ENCODE measurements around the gene CCDC122. TPM values are rescaled to one million over a fixed set of nuclear protein-coding genes. Genes with fewer than 3 reads are reported as not detected.

Gene CCDC122
- 2.4 and 3.1 TPM in 2 replicates for total RNA-seq

- DNase-seq (ENCODE audit: low read depth in 2 of 2): peak; percentile 88 to 92
Measured at GRCh38 chr13:43878892-43879754, at the start of gene CCDC122. Gene CCDC122 (minus strand): TSS chr13:43879740. CDS start chr13:43869376, 10,364 bp downstream.

- DNase-seq (ENCODE audit: low read depth in 2 of 2): no peak
Measured at GRCh38 chr13:43924549-43925245, 45.2 kb upstream of the CCDC122 start.

DNA sequence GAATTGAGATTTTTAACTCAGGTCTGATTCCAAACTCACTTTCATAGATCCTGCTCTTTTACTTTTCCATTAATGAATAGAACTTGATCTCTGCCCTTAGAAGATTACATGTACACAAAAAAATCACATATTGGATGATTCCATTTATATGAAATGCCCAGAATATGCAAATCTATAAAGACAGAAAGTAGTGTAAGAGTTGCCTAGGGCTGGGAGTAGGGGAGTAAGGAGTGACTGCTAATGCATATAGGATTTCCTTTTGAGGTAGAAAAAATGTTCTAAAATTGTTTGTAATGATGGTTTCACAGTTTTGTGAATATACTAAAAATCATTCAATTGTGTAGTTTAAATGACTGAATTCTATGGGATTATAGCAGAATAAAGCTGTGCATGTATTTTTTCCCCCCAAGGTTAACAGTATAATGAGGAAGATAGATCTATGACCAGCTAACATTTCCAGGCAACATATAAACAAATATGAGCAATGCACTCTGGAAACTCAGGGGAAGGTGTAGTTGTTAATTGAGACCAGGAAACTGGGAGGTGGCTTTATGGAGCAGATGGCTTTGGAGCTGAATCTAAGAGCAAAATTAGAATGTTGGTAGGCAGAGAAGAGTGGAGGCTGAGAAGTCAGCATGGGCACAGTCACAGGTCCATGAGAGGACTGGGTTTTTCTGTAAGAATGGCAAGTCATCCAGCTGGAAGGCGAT lies 41.6 kb upstream of the CCDC122 start:
- no peak for DNase-seq (ENCODE audit: low read depth in 2 of 2)

DNA sequence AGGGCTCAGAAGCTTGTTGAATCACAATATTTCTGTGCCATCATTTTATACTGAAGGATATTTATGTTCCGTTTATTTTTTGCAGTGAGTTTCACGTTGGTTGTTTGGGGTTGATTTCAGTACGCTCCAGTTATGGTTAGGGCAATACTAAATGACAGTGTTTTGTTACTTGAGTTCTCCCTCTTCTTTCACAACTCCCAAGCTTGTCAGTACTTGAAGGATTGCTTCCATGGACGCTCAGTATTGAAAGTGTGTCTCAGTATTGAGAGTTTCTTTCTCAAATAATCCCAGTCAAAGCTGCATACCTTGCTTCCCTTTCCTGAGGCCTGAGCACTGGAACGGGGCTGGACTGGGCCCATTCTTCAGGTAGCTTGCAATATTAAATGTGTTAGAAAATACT lies 39.1 kb upstream of the CCDC122 start:
- no peak for DNase-seq (ENCODE audit: low read depth in 2 of 2)

GRCh38 chr13:43916828-43917227 lies 37.3 kb upstream of the CCDC122 start:
- no peak for DNase-seq (ENCODE audit: low read depth in 2 of 2)

DNA sequence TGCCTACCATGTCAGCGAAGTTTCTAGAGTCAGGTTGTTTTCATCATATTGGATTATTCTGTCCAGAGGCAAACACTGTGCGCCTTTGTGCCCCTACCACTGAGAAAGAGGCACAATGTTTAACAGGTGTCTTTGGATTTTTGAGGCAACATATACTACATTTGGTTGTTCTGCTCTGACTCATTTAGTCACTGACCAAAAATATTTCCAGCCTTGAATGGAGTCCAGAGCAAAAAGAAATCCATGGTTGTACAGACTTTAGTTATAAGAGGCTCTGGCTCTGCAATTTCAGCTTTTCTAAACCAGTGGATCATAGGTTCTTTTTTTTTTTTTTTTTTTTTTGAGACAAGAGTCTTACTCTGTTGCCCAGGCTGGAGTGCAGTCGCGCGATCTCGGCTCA lies 35.9 kb upstream of the CCDC122 start:
- DNase-seq (ENCODE audit: low read depth in 2 of 2): no peak

GRCh38 chr13:43911871-43912270 lies 32.3 kb upstream of the CCDC122 start:
- no peak for DNase-seq (ENCODE audit: low read depth in 2 of 2)

GRCh38 chr13:43911278-43911677 lies 31.7 kb upstream of the CCDC122 start:
- DNase-seq (ENCODE audit: low read depth in 2 of 2): no peak

GRCh38 chr13:43910856-43911255 lies 31.3 kb upstream of the CCDC122 start:
- no peak for DNase-seq (ENCODE audit: low read depth in 2 of 2)

DNA sequence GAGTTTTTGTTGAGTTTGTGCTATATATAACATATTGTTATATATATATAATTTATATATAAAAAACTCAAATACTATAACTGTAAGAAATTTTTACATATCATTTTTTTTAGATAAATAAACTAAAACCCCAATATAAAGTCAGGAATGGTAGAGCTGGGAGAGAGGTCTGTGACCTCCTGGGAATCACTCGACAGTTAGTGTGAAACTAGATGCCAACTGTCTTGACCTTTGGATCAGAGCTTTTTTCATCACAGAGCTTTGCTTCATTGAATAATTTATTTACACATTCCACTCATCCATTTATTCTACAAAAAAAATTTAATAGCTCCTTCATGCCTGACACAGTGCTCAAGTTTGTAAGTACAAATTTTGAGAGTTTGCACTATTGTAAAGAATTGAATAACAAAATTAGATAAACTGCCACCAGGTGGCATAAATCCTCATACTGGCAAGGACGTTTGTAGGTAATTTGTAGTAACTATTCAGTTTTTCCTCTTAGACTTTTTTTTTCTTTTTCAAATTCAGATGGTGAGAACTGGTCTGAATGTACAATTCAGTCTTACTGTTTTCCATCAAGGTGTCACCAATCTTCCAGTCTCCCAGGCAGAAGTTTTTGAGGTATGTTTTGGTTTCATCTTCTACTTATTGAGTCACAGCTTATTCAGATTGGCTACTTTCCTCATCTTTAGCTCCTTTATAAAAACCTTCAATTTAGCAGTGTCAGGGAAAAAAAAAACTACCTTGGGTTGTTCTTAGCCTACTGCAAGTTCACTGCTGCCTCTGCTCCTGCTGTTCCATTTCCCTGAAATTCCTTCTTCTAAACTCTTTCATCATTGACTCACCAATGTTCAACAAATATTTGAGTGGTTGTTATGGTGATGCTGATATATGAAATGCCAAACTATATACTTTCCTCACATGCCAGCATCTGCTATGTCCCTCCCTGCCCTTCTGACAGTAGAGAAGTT lies 28.9 kb upstream of the CCDC122 start:
- DNase-seq (ENCODE audit: low read depth in 2 of 2): peak; percentile 64 to 69

GRCh38 chr13:43905435-43906031 lies 26.0 kb upstream of the CCDC122 start:
- DNase-seq (ENCODE audit: low read depth in 2 of 2): peak; percentile 72 to 79

GRCh38 chr13:43895940-43896339 lies 16.4 kb upstream of the CCDC122 start:
- DNase-seq (ENCODE audit: low read depth in 2 of 2): no peak

GRCh38 chr13:43894438-43894837 lies 14.9 kb upstream of the CCDC122 start:
- no peak for DNase-seq (ENCODE audit: low read depth in 2 of 2)

- no peak for DNase-seq (ENCODE audit: low read depth in 2 of 2)
Measured at GRCh38 chr13:43884222-43884621, 4.7 kb upstream of the CCDC122 start.

DNA sequence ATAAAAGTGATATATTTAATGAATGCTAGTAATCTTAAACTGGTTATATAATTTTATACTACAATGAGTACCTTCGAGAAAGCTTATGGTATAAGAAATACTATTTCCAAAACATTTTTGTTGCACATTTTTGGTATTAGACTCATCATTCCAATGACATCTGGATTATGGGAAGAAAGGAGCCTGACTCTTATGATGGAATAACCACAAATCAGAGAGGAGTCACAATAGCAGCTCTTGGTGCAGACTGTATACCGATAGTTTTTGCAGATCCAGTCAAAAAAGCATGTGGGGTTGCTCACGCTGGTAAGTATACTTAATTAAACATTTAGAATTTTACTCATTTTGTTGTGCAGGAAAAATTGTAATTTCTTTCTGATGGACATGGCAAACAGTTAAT lies 4.1 kb upstream of the CCDC122 start:
- no peak for DNase-seq (ENCODE audit: low read depth in 2 of 2)

DNA sequence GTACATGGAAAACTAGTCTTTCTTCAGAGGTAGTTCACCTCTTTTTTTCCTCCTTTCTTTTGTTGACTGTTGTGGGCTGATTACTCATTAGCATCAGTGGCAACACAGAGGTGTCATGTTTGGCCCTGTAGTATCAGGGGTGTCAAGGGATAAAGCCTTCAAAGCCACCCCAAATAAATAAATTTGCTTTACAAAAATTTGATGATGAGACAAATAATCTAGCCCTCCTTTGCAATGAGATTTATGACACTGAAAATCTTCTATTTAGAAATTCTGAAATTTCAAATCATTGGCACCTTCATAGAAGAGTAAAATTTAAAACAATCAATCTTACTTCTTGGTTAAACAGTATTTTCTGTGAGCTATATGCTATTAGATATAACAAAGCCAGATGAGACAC lies 2.0 kb upstream of the CCDC122 start:
- DNase-seq (ENCODE audit: low read depth in 2 of 2): no peak

- DNase-seq (ENCODE audit: low read depth in 2 of 2): no peak
Measured at GRCh38 chr13:43880926-43881325, 1.4 kb upstream of the CCDC122 start.

GRCh38 chr13:43880214-43880855 lies 795 bp upstream of the CCDC122 start:
- DNase-seq (ENCODE audit: low read depth in 2 of 2): no peak

DNA sequence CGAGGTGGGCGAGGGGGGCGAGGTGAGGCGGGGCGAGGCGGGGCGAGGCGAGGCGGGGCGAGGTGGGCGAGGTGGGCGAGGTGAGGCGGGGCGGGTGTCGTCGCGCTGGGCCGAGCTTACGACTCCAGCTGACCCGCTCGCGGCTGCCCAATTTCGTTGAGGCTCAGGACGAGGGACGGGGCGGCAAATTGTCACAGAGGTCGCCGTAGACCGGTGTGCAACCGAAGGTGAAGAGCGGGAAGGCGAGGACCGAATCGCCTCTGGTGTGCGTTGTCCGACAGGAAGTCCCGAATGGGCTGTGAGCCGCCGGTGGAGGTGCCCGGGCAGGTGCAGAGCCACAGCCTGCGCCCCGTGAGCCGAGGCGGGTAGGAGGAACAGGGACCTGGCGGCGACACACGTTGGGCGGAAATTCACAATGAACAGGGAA lies 228 bp upstream of the CCDC122 start, which contains the start of gene LACC1:
LACC1 (plus strand) TSS at position 150 of the 427 bp plus-strand sequence. CDS start 1,082 bp downstream, outside the sequence.
- DNase-seq (ENCODE audit: low read depth in 2 of 2): no peak

DNA sequence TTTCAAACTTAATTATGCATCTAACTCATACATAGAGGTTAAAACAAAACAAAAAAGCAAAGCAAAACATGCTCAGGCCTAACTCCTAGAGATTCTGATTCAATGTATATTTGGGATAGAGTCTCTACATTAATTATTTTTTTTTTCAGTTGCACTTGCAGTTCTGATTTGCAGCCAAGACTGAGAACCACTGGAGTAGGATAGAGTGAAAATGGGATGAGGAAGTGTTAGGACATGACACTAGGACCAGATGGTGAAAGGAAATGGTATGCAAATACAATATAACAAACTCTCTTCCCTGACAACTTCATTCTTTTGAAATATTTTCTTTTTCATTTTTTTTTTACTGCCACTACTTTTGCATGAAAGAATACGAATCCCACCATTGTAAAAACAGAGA lies 1.8 kb downstream of the CCDC122 start:
- peak in 1 of 2 donors; percentile 20 for DNase-seq (ENCODE audit: low read depth in 2 of 2)
